GF-D8 (cell line): ENCODE measurements around the gene CPZ.
"Not testable (repeated sequence)": the region's sequence is repeated elsewhere in the genome, so short reads cannot be mapped to it uniquely, and the experiment has no call there.

Experiments
- DNase-seq: peaks from one replicate; lab custom pipeline; 2025; lab: John Stamatoyannopoulos, UW

Gene CPZ

GRCh38 chr4:8610858-8611616 is 18.5 kb downstream of the CPZ start:
- DNase-seq: no peak

DNA sequence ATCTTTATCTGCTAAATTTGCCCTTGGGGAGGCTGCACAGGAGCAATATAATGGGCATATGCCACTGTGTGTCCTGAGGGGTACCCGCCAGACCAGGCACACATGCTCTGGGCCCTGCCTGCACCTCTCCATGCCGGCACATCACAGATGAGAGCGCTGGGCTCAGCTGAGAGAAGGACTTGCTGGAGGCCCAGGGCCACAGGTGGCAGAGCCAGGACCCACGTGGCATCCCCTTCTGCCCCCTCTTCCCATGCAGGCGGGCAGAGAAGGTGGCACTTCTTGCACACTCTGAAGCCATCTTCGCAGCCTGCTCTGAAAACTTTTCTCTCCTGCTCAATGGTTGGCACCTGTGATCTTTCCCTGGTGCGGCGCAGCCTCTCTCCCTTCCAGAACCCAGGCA is 20.1 kb downstream of the CPZ start:
- DNase-seq: no peak

GRCh38 chr4:8613421-8614364 is 21.1 kb downstream of the CPZ start:
- no peak for DNase-seq

DNA sequence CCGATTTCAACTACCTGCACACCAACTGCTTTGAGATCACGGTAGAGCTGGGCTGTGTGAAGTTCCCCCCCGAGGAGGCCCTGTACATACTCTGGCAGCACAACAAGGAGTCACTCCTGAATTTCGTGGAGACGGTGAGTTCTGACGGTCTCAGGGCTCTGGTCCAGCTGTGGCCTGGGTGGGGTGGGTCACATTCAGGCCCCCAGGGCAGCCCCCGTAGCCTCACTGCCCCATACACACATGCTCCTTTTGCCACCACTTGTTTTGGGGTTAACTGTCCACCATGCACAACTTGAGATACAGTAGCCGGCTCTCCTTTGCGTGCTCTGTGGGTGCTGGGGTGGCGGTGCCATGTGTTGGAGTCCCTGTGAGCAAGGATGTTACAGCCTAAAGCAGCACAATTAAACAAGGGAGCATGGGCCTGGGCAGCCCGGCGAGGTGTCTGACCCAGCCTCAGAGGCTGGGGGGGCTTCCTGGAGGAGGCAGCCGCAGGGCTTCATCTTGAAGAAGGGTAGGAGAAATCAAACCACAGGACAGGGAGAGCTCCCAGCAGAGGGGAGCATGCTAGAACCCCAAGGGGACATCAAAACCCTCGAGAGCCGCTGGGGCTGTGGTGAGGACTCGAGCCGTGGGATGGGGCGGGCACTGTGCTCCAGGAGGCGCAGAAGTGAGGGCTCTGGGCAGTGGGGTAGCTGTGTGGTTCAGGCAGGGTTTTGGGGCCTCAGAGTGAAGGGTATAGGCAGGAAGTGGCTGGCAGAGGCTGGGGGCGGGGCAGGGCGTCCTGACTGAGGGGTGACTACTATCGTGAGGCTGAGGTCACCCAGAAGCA is 22.0 kb downstream of the CPZ start:
- no peak for DNase-seq

GRCh38 chr4:8615366-8615765 is 22.8 kb downstream of the CPZ start:
- no peak for DNase-seq

DNA sequence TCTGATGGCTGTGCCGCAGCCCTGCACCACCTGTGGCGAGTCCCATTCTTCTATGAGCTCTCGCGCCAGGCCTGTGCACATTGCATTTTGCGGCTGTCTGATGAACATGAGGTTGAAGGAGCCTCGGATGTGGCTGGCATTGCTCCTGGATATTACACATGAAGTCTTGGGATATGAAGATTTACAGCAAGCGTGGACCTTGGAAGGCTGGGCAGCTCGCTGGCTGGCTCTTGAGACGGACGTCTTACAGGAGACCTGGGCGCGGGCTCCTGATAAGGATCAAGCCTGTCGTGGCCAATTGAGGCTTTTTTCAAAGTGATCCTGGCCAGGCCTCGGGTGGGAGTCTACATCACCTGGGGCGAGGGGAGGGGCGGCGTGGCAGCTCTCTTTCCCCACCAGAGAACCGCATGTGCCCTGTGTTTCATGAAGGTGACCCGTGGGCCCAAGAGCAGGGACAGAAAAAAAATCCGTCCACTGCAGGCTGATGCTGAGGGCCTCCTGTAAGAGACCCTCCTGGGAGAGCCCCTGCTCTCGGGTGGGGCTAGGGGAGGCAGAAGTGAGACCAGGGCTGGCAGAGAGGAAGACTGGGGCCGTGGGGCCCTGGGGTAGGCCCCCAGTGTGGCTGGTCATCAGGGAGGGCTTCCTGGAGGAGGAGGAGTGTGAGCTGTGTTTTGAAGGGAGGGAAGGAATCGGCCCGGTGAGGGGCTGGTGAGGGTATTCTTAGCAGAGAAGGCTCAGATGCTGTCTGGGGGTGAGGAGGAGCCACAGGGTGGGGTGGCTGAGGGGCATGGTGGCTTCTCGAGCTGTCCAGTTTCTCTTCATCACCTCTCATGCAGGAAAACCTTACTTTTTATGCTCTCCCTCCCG is 23.6 kb downstream of the CPZ start:
- no peak for DNase-seq

GRCh38 chr4:8616831-8617230 is 24.3 kb downstream of the CPZ start:
- DNase-seq: no peak

DNA sequence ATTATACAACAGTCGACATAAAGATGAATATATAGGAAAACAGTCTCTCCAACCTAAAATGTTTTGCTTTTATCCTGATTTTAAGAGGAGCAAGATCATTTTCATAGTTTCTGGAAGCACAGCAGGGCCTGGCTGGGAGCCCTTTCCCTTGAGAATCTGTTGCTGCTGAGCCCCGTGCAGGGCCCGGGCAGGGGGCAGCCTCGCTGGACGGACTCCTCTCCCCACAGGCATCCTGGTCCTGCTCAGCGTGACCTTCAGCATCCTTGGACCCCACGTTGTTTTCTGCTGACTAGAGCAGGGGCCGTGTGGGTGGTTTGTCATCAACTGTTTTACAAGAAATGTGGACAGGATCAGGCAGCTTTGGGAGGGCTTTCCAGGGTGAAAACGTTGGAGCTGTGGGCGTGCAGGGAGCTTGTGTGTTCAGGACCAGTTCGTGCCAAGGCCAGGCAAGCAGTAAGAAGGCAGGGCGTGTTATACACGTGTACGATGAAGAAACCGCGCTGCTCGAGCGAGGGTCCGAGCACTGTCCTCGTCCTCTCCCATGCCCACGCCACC is 25.0 kb downstream of the CPZ start:
- DNase-seq: no peak

DNA sequence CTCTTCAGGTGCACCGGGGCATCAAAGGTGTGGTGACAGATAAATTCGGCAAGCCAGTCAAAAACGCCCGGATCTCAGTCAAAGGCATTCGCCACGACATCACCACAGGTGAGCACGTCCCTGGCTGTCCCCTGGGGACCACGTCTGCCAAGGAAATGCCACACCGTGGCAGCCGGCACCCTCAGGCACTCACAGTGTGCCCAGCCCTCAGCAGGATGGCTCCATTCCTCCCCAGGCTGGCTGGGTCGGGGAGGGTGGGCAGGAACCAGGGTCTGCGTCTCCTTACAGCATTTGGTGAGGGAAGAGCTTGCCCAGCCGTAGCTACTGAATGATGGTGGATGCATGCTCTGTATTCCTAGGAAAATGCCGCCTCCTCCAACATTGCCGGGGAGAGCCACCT is 25.9 kb downstream of the CPZ start:
- no peak for DNase-seq

DNA sequence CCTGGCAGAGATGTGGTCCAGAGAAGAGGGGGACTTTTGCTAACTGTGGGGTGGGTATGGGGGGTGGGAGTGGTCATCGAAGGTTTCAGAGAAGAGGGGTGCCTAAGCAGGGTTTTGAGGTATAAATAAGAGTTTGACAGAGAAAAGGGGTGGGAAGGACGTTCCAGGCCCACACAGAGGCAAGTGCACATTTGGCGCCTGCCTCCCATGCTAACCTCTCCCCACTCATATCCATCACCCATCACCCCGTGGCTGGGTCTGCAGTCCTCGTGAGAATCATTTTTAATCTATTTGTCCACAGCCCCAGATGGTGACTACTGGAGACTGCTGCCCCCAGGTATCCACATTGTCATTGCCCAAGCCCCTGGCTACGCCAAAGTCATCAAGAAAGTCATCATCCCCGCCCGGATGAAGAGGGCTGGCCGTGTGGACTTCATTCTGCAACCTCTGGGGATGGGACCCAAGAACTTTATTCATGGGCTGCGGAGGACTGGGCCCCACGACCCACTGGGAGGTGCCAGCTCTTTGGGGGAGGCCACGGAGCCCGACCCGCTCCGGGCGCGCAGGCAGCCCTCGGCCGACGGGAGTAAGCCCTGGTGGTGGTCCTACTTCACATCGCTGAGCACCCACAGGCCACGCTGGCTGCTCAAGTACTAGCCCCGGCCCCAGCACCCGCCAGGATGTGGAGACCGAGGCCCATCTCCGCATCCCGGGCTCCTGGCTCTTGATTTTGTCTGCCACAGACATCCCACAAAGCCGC is 26.6 kb downstream of the CPZ start:
- no peak for DNase-seq

- DNase-seq: not testable (repeated sequence)
Measured at GRCh38 chr4:8621135-8621534, 28.6 kb downstream of the CPZ start.

DNA sequence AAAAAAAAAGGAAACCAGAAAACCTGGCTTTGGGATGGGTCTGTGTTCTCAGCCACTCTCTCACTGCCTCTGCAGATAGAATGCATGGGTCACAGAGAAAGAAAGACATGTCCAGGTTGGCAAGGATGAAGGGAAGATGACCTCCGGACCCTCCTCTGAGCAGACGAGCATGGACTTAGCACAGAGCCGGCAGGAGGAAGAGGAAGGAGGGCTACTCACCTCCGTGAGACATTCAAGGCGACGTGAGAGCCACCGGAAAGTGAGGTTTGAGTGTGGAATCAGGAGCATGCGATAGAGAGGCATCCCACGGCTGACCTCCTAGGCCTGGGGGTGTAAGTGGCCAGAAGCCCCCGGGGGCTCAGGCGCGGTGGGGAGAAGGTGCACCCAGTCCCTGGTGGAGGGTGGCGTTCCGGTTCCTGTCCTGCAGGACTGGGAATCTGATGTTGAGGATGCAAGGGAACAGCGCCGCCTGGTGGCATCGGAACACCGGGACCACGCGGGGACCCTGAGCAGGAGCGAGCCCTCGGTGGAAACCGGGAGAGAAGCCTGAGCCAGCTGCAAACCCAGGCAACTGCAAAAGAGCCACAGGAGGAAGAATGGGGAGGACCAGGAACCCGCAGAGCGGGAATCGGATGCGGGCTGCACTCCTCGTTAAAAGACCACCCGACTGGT is 32.2 kb downstream of the CPZ start:
- not testable (repeated sequence) for DNase-seq

DNA sequence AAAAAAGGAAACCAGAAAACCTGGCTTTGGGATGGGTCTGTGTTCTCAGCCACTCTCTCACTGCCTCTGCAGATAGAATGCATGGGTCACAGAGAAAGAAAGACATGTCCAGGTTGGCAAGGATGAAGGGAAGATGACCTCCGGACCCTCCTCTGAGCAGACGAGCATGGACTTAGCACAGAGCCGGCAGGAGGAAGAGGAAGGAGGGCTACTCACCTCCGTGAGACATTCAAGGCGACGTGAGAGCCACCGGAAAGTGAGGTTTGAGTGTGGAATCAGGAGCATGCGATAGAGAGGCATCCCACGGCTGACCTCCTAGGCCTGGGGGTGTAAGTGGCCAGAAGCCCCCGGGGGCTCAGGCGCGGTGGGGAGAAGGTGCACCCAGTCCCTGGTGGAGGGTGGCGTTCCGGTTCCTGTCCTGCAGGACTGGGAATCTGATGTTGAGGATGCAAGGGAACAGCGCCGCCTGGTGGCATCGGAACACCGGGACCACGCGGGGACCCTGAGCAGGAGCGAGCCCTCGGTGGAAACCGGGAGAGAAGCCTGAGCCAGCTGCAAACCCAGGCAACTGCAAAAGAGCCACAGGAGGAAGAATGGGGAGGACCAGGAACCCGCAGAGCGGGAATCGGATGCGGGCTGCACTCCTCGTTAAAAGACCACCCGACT is 37.8 kb downstream of the CPZ start:
- DNase-seq: not testable (repeated sequence)

DNA sequence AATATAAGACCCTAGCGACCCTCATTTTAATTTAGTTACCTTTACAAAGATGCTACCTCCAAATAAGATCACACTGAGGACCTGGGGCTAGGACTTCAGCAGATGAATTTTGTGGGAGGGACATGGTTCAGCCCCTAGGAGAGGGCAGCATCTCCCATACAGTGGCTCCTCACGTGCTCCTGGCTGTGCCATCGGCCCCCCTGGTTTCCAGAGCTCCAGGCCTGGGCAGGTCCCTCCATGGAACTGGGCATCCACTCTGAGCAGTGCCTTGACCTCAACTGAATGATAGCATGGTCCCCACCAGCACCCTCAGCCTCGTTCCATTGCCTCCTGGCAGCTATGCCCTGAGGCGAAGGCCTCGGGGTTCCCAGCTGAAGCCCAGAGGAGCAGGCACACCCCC is 39.3 kb downstream of the CPZ start:
- DNase-seq: not testable (repeated sequence)

DNA sequence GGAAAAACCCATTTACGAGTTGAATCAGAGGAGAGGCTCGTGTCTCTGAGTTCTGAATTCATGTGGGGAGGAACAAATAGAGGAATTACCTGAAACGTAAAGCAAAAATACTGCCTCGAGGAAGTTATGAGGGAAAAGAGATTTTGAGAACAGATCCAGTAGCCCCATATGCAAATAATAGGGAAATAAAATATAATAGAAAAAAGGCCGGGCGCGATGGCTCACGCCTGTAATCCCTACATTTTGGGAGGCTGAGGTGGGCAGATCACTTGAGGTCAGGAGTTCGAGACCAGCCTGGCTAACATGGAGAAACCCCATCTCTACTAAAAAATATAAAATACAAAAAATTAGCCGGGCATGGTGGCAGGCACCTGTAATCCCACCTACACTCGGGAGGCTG is 42.2 kb downstream of the CPZ start:
- not testable (repeated sequence) for DNase-seq

GRCh38 chr4:8635897-8636554 is 43.5 kb downstream of the CPZ start:
- DNase-seq: not testable (repeated sequence)

- DNase-seq: no peak
Measured at GRCh38 chr4:8637456-8637984, 45.0 kb downstream of the CPZ start.

- no peak for DNase-seq
Measured at GRCh38 chr4:8639021-8639420, 46.5 kb downstream of the CPZ start.
